HG03280 (cell line): Measurements from ENCODE around the gene MEI4.
"Not testable (repeated sequence)": the region's sequence is repeated elsewhere in the genome, so short reads cannot be mapped to it uniquely, and the experiment has no call there.

ENCODE experiments used
- ATAC-seq: cut with Tn5 transposase; IDR thresholded peaks from one replicate; pipeline ENCODE4 v1.9.1; 2021; ENCODE audit warnings: mild to moderate bottlenecking, moderate library complexity; ENCODE audit not compliant: unreplicated experiment

MEI4 gene

DNA sequence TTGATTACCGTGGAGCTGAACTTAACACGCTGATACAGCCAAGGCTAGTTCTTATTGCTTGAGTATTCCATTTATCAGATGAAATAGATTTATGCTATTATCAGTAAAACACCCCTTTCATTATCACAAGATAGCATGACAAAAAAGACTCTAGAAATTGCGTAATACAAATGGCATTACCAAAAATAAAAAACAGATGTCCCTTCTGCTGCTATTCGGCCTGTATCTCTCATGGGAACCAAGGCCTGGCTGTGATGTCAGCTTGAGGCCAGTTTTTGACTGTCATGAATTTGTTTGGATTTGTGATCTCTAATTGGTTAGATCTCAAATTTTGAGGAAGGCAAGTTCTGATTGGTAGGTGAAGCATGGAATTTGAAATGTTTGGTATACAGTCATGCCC is 25.2 kb downstream of the MEI4 start:
- no peak for ATAC-seq

- no peak for ATAC-seq
Observed at GRCh38 chr6:77683515-77683914, 30.7 kb downstream of the MEI4 start.

GRCh38 chr6:77686931-77687330 is 34.1 kb downstream of the MEI4 start:
- no peak for ATAC-seq

DNA sequence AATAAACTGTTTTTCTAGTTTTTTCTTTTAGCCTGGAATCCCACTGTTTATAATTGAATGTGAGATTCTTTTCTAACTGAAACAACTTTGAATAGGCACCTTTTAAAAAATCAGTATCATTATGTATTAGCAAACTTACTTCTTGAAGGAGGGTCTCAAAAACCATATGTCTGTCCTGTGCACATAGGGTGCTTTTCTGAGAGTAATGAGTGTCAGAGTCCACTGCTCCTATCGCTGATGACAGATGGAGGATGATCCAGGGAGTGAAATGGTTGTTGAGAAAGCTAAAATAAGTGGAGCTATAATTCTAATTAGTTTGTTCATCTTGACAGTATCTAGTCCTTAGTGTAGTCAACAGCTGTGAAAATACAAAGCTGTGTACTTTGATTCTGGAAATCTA is 35.8 kb downstream of the MEI4 start:
- no peak for ATAC-seq

GRCh38 chr6:77700095-77700494 is 47.3 kb downstream of the MEI4 start:
- not testable (repeated sequence) for ATAC-seq

GRCh38 chr6:77707603-77708002 is 54.8 kb downstream of the MEI4 start:
- no peak for ATAC-seq

- ATAC-seq = no peak
Observed at GRCh38 chr6:77715588-77715987, 62.7 kb downstream of the MEI4 start.

DNA sequence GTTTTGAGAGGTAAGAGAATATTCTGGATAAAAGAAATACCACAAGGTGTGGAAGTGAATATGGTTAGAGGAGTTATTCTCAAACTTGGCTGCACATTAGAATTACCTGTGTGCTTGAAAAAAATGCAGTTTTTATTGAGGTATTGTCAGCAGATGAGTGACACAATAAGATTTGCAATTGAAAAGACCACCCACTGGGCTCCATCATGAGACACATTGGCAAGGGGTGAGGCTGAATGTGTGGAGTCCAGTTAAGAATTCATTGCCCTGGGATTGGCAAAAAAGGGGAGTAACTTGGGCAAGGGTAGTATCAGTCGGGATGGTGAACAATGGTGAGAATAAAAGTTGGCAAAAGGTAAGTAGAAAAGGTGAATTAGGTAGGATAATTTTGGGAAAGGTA is 63.5 kb downstream of the MEI4 start:
- no peak for ATAC-seq

- not testable (repeated sequence) for ATAC-seq
Observed at GRCh38 chr6:77736010-77736409, 83.2 kb downstream of the MEI4 start.

GRCh38 chr6:77740380-77740779 is 87.5 kb downstream of the MEI4 start:
- ATAC-seq = no peak

- not testable (repeated sequence) for ATAC-seq
Observed at GRCh38 chr6:77752156-77752555, 99.3 kb downstream of the MEI4 start.

- ATAC-seq = no peak
Observed at GRCh38 chr6:77762386-77762785, 109.5 kb downstream of the MEI4 start.

GRCh38 chr6:77763124-77763523 is 110.3 kb downstream of the MEI4 start:
- ATAC-seq = no peak

DNA sequence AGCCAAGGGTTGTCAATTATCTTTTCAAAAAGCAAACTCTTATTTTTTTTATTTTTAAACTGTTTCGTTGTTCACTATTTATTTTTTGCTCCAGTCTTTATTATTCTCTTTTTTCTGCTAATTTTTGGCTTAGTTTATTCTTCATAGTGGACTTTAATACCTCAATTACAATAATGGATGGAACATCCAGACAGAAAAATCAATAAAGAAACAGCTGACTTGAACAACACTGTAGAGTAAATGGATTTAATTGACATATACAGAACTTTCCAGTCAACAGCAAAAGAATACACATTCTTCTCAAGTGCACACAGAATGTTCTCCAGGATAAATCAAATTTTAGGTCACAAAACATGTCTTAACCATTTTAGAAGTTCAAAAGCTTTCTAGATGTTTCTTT is 111.5 kb downstream of the MEI4 start:
- ATAC-seq = no peak

DNA sequence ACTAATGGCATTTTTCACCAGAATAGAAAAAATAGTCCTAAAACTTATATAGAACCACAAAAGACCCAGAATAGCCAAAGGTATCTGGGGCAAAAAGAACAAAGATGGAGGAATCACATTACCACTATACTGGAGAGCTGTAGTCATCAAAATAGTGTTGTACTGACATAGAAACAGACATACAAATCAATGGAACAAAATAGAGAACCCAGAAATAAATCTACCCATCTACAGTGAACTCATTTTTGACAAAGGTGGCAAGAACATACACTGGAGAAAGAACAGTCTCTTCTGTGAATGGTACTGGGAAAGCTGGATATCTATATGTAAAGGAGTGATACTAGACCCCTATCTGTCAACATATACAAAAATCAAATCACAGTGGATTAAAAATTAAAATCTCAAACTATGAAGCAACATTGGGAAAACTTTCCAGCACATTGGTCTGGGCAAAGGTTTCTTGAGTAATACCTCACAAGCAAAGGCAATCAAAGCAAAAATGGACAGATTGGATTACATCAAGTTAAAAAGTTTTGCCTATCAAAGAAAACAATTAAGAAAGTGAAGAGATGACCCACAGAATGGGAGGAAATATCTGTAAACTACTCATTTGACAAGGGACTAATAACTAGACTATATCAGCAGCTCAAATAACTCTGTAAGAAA is 120.5 kb downstream of the MEI4 start:
- ATAC-seq = no peak

GRCh38 chr6:77774457-77774856 is 121.6 kb downstream of the MEI4 start:
- no peak for ATAC-seq

GRCh38 chr6:77776441-77776840 is 123.6 kb downstream of the MEI4 start:
- no peak for ATAC-seq

DNA sequence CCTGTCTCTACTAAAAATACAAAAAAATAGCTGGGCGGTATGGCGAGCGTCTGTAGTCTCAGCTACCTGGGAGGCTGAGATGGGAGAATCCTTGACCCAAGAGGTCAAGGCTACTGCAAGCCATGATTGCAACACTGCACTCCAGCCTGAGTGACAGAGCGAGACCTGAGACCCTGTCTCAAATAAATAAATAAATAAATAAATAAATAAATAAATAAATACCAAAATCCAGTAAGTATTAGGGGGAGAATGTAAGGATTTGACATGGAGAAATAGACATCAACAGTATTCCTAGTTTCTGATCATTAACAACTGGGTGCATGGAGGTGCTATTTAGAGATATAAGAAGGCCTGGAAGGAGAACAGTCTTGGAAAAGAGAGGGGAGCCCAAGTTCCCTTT is 125.7 kb downstream of the MEI4 start:
- ATAC-seq = no peak

DNA sequence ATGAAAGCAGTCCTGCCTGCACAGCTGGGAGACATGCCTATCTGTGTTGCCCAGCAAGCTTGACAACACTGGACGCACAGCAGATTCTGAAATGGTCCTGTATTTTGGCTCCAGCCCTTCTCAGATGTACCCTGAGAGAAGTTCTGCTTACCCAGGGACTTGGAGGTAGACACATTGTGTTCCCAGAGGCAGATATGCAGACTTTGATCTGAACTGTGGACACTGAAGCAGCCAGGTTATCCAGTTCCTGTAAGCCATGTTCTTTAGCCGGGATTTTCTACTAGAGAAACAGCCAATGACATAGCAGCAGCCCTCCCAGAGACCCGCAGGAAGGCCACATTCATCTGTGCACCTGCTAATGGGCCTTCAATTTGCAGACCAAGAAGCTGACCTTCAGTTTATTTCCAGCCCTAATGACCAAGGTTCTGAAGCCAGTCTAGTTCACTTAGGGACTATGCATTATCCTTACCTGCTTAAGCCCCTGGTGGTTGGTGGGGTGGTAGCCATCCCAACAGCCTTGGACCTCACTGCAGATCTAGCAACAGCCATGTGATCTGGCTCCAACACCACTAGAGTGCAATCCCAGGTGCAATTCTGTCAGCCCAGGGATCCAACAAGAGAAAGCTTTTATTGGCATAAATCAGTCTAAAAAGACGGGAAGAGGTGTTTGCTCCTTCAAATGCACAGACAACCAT is 134.2 kb downstream of the MEI4 start:
- no peak for ATAC-seq

DNA sequence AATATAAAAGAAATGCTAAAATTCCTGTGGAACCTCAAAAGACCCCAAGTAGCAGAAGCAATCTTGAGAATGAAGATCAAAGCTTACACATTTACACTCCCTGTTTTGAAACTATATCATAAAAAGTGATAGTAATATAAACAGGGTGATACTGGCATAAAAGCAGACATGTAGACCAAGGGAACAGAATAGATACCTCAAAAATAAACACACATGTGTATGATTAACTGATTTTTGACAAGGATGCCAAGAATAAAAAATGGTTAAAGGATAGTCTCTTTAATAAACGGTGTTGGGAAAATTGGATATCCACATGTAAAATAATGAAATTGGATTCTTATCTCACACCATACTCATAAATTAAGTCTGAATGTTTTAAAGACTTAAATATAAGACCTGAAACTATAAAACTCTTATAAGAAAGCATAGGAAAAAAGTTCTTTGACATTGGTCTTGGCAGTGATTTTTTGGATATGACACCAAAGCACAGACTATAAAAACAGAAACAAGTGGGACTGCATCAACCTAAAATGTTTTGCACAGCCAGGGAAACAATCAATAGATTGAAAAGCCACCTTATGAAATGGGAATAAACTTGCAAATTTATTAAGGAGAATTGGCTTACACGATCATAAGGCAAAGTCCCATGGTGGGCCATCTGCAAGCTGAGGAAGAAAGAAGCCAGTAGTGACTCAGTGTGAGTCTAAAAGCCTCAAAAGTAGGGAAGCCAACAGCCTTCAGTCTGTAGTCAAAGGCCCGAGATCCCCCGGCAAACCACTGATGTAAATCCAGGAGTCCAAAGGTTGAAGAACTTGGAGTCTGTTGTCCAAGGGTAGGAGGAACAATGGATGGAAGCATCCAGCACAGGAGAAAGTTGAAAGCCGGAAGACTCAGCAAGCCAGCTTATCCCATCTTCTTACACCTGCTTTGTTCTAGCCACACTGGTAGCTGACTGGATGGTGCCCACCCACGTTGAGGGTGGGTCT is 144.3 kb downstream of the MEI4 start:
- no peak for ATAC-seq

- ATAC-seq = no peak
Observed at GRCh38 chr6:77812304-77812703, 159.5 kb downstream of the MEI4 start.

DNA sequence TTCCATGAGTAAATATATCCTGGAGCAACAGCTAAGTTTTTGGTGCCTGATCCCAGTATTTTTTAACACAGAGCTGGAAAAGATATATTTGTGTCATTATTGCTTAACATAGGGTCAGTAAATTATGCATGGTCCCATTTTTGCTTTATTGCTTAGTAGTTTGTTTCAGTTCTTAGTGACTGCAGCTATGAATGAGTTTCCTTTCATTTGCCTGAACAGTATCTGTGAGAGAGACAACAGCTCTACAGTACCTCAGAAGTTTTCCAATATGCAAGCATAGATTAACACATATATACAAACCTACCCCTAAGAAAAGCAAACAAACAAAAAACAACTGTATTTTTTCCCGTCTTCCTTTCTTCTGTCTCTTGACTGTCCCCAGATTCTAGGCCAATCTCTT is 160.3 kb downstream of the MEI4 start:
- no peak for ATAC-seq
